Lower lobe of right lung (tissue), 2 donors: Measurements from ENCODE around the gene CUX1. TPM values are rescaled to one million over a fixed set of nuclear protein-coding genes. Genes with fewer than 3 reads are reported as not detected.

Experiments used
- ATAC-seq, 2 donors: fragments of 200-7000 bp; cut with Tn5 transposase; one replicate each; pipeline ENCODE4 v1.9.1; 2020 to 2022; ENCODE audit warnings: mild to moderate bottlenecking in 2 of 2, moderate library complexity in 2 of 2
- DNase-seq: peaks from one replicate; pipeline ENCODE4 v3.0.0-alpha.2; 2020
- H3K27ac ChIP-seq: fragments of 200-600 bp; one replicate; pipeline ENCODE4 v1.8.0; 2022
- H3K27me3 ChIP-seq: fragments of 200-600 bp; one replicate; pipeline ENCODE4 v1.8.0; 2022; ENCODE audit warnings: low read depth
- H3K36me3 ChIP-seq: fragments of 200-600 bp; one replicate; pipeline ENCODE4 v1.8.0; 2022; ENCODE audit warnings: mild to moderate bottlenecking
- H3K4me1 ChIP-seq: fragments of 200-600 bp; one replicate; pipeline ENCODE4 v1.8.0; 2022
- H3K4me3 ChIP-seq: fragments of 200-600 bp; one replicate; pipeline ENCODE4 v1.8.0; 2022; ENCODE audit warnings: mild to moderate bottlenecking
- H3K9me3 ChIP-seq: fragments of 200-600 bp; one replicate; pipeline ENCODE4 v1.8.0; 2022
- intact Hi-C: fragments of 100-400 bp; cut with DNase I; formaldehyde crosslinking; loops from one replicate; pipeline ENCODE4 v1.11.0; 2022
- total RNA-seq: library from RNA; stranded (reverse); fragmentation: NEBNext Ultra II Directional; extraction: Animal tissue kit (Norgen Biotek cat#: 25700); gene quantifications from one replicate; pipeline ENCODE4 v1.2.1, GENCODE V29; 2021
- TF ChIP-seq, protein P1 (sequence below): fragments of 200-600 bp; IDR thresholded peaks from one replicate; pipeline ENCODE4 v1.8.0; 2022; ENCODE audit warnings: antibody characterized with exemption, mild to moderate bottlenecking
- donor health status: DM: no; HTN: yes; CAD: no; lungs with severe emphysema.

CUX1 gene
- total RNA-seq, 1 donor from 2014 or later = 118 TPM

DNA sequence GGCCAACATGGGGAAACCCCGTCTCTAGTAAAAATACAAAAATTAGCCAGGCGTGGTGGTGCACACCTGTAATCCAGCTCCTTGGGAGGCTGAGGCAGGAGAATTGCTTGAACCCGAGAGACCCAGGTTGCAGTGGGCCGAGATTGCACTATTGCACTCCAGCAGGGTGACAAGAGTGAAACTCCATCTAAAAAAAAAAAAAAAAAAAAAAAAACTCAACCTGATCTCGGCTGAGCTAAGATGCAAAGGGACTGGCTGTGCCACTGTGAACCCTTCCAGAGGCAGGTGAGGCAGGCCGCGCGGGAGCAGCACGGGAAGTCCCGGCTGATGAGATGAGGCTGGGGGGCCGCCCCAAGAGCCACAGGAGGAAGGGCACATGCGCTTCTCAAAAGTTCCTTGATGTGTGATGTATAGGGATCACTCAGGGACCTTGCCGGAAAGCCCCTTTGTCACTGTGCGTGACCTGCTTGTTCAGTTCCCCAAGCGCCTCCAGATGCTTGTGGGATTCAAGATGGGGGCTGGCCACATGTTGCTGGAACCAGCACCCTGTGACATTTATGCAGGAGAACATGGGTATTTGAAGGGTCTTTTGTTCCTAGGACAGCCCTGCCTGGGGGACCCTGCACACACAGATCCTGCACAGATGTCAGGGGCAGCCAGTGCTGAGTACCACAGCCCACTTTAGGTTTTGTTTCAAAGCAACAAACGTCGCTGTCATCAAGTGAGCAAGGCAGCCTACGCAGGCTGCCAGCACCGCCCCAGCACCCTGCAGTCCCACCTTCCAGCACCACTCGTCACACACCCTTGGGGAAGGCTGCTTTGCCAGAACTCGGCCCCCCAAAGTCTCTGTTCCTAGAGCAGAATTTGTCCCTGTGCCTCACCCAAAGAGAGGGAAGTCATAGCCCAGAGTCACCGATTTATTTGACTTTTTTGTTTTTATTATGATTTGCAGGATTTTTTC lies 394.4 kb downstream of the CUX1 start:
- no peak overlapping the region for H3K27ac ChIP-seq
- no peaks in the 10 kb centered on the region for H3K4me1 ChIP-seq
- intact Hi-C loops = no loop called here
- no peak for DNase-seq
- no peak overlapping the region for H3K4me3 ChIP-seq
- H3K36me3 ChIP-seq = peaks cover 57% of the 10 kb centered on the region
- H3K9me3 ChIP-seq = no peaks in the 10 kb centered on the region
- H3K27me3 ChIP-seq = no peaks in the 10 kb centered on the region
- TF ChIP-seq, protein P1, sequence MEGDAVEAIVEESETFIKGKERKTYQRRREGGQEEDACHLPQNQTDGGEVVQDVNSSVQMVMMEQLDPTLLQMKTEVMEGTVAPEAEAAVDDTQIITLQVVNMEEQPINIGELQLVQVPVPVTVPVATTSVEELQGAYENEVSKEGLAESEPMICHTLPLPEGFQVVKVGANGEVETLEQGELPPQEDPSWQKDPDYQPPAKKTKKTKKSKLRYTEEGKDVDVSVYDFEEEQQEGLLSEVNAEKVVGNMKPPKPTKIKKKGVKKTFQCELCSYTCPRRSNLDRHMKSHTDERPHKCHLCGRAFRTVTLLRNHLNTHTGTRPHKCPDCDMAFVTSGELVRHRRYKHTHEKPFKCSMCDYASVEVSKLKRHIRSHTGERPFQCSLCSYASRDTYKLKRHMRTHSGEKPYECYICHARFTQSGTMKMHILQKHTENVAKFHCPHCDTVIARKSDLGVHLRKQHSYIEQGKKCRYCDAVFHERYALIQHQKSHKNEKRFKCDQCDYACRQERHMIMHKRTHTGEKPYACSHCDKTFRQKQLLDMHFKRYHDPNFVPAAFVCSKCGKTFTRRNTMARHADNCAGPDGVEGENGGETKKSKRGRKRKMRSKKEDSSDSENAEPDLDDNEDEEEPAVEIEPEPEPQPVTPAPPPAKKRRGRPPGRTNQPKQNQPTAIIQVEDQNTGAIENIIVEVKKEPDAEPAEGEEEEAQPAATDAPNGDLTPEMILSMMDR = no peak
- ATAC-seq = no peak

- intact Hi-C loops = no loop called here
- Histone ChIP-seq H3K9me3 (no peaks in the 10 kb centered on the region), H3K4me1 (no peaks in the 10 kb centered on the region), H3K36me3 (peaks cover 45% of the 10 kb centered on the region), H3K4me3 (no peak overlapping the region), H3K27ac (no peak overlapping the region), H3K27me3 (no peaks in the 10 kb centered on the region)
- no peak for ATAC-seq
- DNase-seq = no peak
- TF ChIP-seq, protein P1 = no peak
Measured at GRCh38 chr7:102214477-102215072, 397.1 kb downstream of the CUX1 start.

DNA sequence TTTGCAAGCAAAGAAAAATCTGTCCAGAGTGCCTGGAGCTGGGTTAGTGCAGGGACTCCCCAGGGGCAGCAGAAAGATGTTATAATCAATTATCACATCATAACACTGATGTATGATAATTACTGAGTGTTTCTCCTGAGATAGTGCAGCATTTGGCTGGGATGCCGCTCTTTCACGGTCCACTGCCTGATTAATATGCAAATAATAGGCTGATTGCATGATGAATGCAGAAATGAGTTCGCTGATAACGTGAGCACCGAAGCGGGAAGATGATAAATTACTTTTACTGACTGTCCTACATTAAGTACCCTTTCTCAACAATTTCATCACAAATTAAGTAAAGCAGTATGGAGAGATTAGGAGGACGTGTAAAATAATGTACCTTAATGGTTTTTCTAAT lies 397.8 kb downstream of the CUX1 start:
- H3K4me1 ChIP-seq = no peaks in the 10 kb centered on the region
- ATAC-seq (no peak), DNase-seq (no peak)
- peaks cover 40% of the 10 kb centered on the region for H3K36me3 ChIP-seq
- TF ChIP-seq, protein P1 = no peak
- H3K27ac ChIP-seq = no peak overlapping the region
- no peaks in the 10 kb centered on the region for H3K9me3 ChIP-seq
- H3K4me3 ChIP-seq = no peak overlapping the region
- no peaks in the 10 kb centered on the region for H3K27me3 ChIP-seq
- intact Hi-C loops = no loop called here

- peaks cover 36% of the 10 kb centered on the region for H3K36me3 ChIP-seq
Measured at GRCh38 chr7:102215711-102216110, 398.3 kb downstream of the CUX1 start.

DNA sequence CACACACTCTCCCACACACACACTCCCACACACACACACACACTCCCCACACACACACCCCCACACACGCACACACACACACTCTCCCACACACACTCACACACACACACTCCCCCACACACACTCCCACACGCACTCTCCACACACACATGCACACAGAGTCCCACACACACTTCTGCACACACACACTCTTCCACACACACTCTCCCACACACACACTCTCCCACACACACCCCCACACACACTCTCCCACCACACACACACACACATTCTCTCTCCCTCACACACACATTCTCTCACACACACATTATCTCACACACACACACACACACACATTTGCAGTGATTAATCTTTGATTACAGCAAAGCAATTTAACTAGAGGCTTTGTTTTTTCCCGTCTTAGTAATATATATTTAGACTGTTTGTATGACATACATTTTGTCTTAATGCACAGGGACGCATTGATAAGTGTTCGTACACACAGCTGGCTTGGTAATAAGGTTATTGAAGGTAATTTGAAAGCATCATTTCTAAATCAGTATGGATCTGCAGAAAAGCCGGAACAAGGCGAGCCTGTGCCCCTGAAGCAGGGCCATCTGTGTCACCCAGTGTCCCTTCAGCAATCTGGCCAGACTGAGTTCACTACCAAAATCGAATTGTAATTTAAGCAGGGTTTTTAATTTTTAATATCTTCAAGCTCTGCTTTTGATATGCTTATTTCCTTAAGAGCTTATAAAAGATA lies 399.3 kb downstream of the CUX1 start:
- no peaks in the 10 kb centered on the region for H3K27me3 ChIP-seq
- H3K27ac ChIP-seq = no peak overlapping the region
- intact Hi-C loops = no loop called here
- no peak overlapping the region for H3K4me3 ChIP-seq
- ATAC-seq (no peak), DNase-seq (no peak)
- peaks cover 26% of the 10 kb centered on the region for H3K36me3 ChIP-seq
- no peaks in the 10 kb centered on the region for H3K4me1 ChIP-seq
- TF ChIP-seq, protein P1 = no peak
- H3K9me3 ChIP-seq = no peaks in the 10 kb centered on the region

More at GRCh38 chr7:102215711-102216110, 398.3 kb downstream of the CUX1 start:
- TF ChIP-seq, protein P1 = no peak
- H3K27ac ChIP-seq = no peak overlapping the region
- no peaks in the 10 kb centered on the region for H3K27me3 ChIP-seq
- intact Hi-C loops = no loop called here
- no peaks in the 10 kb centered on the region for H3K4me1 ChIP-seq
- no peaks in the 10 kb centered on the region for H3K9me3 ChIP-seq
- no peak for DNase-seq
- ATAC-seq = no peak
- H3K4me3 ChIP-seq = no peak overlapping the region
